Breast epithelium (tissue), 4 donors: ENCODE results near the gene HDGF. TPM values are rescaled to one million over a fixed set of nuclear protein-coding genes. Genes with fewer than 3 reads are reported as not detected.

Experiments
- DNase-seq, 2 donors: peaks; one replicate each; pipeline ENCODE4 v3.0.0-alpha.2; 2019; ENCODE audit warnings: low spot score in 2 of 2
- H3K27ac ChIP-seq, 2 donors: fragments of 200-600 bp; sonication (generic) in 1 of 2; one replicate each; pipeline ENCODE4 v1.5.1; 2016 to 2019; ENCODE audit warnings: mild to moderate bottlenecking in 1 of 2
- H3K27me3 ChIP-seq, 2 donors: fragments of 200-600 bp; sonication (generic) in 1 of 2; one replicate each; pipeline versions ENCODE4 v1.5.1 to v1.6.0; 2017 to 2019; ENCODE audit warnings: control low read depth in 1 of 2, mild to moderate bottlenecking in 1 of 2
- H3K36me3 ChIP-seq: fragments of 200-600 bp; one replicate; pipeline ENCODE4 v1.5.1; 2019
- H3K4me1 ChIP-seq, 2 donors: fragments of 200-600 bp; sonication (generic); one replicate each; pipeline ENCODE4 v1.5.1; 2016 to 2019; ENCODE audit warnings: control low read depth in 1 of 2
- H3K4me3 ChIP-seq, 3 donors: fragments of 200-600 bp; sonication (generic); 1 replicate in 2 of 3; 2 replicates in 1 of 3; pipeline ENCODE4 v1.5.1; 2016 to 2019; ENCODE audit warnings: mild to moderate bottlenecking in 3 of 3, moderate library complexity in 2 of 3
- H3K9me3 ChIP-seq, 2 donors: fragments of 200-600 bp; sonication (generic) in 1 of 2; one replicate each; pipeline ENCODE4 v1.5.1; 2016 to 2019; ENCODE audit warnings: control low read depth in 1 of 2
- POLR2A ChIP-seq: fragments of 450-650 bp; IDR thresholded peaks from one replicate; pipeline ENCODE4 v1.6.1; 2016; ENCODE audit warnings: antibody characterized with exemption, mild to moderate bottlenecking, moderate library complexity
- POLR2AphosphoS5 ChIP-seq, 3 donors: sonication (generic); formaldehyde crosslinking; IDR thresholded peaks; one replicate each; pipeline ENCODE4 v1.6.1; 2017; ENCODE audit warnings: antibody characterized with exemption in 3 of 3
- intact Hi-C: fragments of 100-400 bp; cut with DNase I; formaldehyde crosslinking; loops from one replicate; pipeline ENCODE4 v1.15.1; 2023; ENCODE audit warnings: low total_unique reads
- total RNA-seq, 3 donors: library from RNA; depleted of rRNA; stranded (reverse); fragments of >200 nt; gene quantifications; one replicate each; pipeline ENCODE4 v1.1.0, GENCODE V29; 2016
- TF ChIP-seq, protein P1 (sequence below), 3 donors: fragments of 450-650 bp; IDR thresholded peaks; one replicate each; pipeline ENCODE4 v1.5.1; 2016 to 2017; ENCODE audit warnings: antibody characterized with exemption in 3 of 3, mild to moderate bottlenecking in 3 of 3, moderate library complexity in 3 of 3

HDGF gene
- 100 to 1,000 TPM; 133 to 178 (median 173) TPM for total RNA-seq

DNA sequence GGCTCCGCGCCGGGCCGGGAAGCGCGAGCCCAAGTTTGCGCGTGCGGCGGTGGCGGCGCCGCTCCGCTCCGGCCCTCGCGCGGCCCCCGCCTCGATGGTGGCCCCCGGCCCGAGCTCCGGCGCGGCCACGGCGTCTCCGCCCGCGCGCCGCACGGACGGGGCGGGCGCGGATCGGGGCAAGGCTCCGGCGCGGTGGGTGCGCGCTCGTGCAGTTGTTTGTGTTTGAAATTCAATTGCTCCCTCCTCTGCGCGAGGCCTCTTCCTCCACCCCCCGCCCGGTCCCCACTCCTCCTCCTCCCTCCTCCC lies at the start of gene HDGF:
TSS of gene HDGF (minus strand) at position 225 of the 306 bp plus-strand sequence. CDS start 246 bp downstream, outside the sequence.
- no peaks in the 10 kb centered on the region for H3K9me3 ChIP-seq
- no peak for DNase-seq
- peak within 1 kb of the TSS; percentile 87 to 98 (median 95) for H3K4me3 ChIP-seq
- no peaks in the 10 kb centered on the region for H3K27me3 ChIP-seq
- TF ChIP-seq, protein P1, sequence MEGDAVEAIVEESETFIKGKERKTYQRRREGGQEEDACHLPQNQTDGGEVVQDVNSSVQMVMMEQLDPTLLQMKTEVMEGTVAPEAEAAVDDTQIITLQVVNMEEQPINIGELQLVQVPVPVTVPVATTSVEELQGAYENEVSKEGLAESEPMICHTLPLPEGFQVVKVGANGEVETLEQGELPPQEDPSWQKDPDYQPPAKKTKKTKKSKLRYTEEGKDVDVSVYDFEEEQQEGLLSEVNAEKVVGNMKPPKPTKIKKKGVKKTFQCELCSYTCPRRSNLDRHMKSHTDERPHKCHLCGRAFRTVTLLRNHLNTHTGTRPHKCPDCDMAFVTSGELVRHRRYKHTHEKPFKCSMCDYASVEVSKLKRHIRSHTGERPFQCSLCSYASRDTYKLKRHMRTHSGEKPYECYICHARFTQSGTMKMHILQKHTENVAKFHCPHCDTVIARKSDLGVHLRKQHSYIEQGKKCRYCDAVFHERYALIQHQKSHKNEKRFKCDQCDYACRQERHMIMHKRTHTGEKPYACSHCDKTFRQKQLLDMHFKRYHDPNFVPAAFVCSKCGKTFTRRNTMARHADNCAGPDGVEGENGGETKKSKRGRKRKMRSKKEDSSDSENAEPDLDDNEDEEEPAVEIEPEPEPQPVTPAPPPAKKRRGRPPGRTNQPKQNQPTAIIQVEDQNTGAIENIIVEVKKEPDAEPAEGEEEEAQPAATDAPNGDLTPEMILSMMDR (IDR thresholded peaks at IDR 0.05): no peak
- TF ChIP-seq POLR2A (no peak), POLR2AphosphoS5 (IDR thresholded peaks at IDR 0.05) (no peak)
- peaks cover 8 to 29% of the 10 kb centered on the region in 2 donors for H3K4me1 ChIP-seq
- no peaks in the 10 kb centered on the region for H3K36me3 ChIP-seq
- peak within 1 kb of the TSS; percentile 100 for H3K27ac ChIP-seq
- intact Hi-C loops: no loop called here

DNA sequence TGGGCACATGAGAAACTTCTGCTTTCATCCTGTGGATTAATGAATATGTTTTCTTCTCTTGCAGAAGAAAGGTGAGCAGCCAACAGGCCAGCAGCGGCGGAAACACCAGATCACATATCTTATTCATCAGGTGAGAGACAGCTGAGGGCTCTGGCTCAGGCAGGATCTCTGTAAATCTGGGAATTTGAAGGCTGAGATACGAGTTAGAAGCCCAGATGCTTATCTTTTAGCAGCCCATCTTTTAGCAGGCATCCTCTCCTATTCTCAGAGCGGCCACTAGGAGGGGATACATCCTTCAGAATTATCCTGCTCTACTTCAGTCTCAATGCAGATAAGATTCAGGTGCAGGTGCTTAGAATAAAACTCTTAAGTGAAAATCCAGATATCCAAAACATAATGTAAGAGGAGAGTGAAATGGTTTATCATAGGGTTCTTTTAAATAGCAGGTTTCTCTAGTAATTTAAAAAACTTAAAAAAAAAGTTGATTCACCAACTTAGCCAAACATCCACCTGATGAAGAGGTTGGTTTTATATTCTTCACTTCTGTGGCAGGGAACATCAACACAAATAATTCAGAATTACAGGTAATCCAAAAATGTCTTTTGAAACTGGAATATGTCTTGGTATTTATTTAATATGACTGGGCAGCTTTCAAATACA lies 45.9 kb upstream of the HDGF start:
- DNase-seq: no peak
- intact Hi-C loops: no loop called here
- TF ChIP-seq POLR2A (no peak), POLR2AphosphoS5 (IDR thresholded peaks at IDR 0.05) (no peak)
- TF ChIP-seq, protein P1 (IDR thresholded peaks at IDR 0.05): peak; percentile 17 to 47 (median 40)
- no peaks in the 10 kb centered on the region for H3K4me1 ChIP-seq
- H3K9me3 ChIP-seq: no peaks in the 10 kb centered on the region
- H3K27me3 ChIP-seq: no peaks in the 10 kb centered on the region
- no peak overlapping the region for H3K4me3 ChIP-seq
- no peak overlapping the region for H3K27ac ChIP-seq
- H3K36me3 ChIP-seq: no peaks in the 10 kb centered on the region

DNA sequence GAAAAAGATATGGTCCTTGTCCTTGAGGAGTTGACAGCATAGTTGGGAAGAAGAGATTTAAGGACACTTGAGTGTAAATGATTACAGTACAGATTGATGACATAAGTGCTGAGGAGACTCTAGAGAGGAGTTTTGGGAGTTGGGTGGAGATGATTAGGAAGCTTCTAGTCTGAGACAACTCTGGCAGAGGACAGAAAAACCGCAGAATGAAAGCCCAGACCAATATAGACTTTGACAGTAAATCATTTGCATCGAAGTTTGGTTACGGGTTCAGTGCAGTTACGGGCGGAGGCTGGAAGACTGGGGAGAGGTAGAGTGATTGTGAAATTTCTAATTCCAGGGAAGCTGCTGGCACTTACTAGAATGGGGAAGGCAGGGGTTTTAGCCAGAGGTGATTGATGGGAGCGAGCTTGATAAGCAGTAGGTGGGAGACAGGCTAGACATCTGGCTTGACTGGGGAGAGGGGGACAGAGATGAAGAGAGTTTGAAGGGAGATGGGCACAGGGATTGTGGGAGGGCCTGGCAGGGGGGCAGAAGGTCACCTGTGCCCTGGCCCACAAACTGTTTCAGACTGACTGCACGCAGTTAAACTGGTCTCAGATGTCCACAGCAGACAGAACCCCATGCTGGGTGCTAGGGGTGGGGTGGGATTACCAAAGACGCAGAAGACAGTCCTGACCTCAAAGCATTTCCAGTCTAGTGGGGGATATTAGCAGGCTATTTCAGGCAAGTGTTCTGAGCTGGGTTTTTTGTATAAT lies 45.0 kb upstream of the HDGF start:
- intact Hi-C loops: no loop called here
- TF ChIP-seq POLR2A (no peak), POLR2AphosphoS5 (IDR thresholded peaks at IDR 0.05) (no peak)
- TF ChIP-seq, protein P1 (IDR thresholded peaks at IDR 0.05): no peak
- H3K36me3 ChIP-seq: no peaks in the 10 kb centered on the region

DNA sequence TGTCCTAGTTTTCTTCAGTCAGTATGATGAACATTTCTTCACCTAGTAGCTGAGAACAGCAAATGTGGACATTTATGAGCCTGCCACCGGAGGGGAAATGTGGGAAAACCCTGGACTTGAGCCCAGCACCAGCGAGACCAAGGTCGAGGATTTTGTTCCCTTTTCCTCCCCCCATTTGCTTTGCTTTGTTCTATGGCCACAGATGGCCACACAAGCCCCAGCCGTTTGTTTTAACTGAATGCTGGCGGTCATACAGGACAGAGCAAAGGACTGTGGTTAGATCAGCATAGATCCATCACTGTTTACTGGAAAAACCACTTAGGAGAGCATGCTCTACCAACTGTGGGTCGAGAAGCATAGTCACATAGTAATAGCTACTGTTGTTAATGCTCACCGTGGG lies 44.3 kb upstream of the HDGF start:
- Histone ChIP-seq H3K27ac (no peak overlapping the region), H3K4me3 (no peak overlapping the region), H3K36me3 (no peaks in the 10 kb centered on the region), H3K9me3 (no peaks in the 10 kb centered on the region), H3K27me3 (no peaks in the 10 kb centered on the region), H3K4me1 (no peaks in the 10 kb centered on the region)
- TF ChIP-seq, protein P1 (IDR thresholded peaks at IDR 0.05): no peak
- TF ChIP-seq POLR2A (no peak), POLR2AphosphoS5 (IDR thresholded peaks at IDR 0.05) (no peak)
- intact Hi-C loops: no loop called here
- DNase-seq: no peak

More for the DNA sequence above, 45.0 kb upstream of the HDGF start:
- Histone ChIP-seq H3K27me3 (no peaks in the 10 kb centered on the region), H3K4me1 (no peaks in the 10 kb centered on the region), H3K27ac (no peak overlapping the region), H3K9me3 (no peaks in the 10 kb centered on the region), H3K4me3 (no peak overlapping the region)
- DNase-seq: no peak

DNA sequence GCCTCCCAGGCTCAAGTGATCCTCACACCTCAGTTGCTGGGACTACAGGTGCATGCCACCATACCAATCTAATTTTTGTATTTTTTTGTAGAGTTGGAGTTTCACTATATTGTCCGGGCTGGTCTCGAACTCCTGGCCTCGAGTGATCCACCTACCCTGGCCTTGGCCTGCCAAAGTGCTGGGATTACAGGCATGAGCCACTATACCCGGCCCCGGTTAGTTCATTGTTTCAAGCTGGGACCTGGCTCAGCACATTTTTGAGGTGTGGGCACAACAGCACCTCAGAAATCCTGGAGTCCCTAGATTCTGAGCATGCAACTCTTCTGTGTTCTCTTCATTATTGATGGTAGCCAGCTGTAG lies 43.9 kb upstream of the HDGF start:
- Histone ChIP-seq H3K36me3 (no peaks in the 10 kb centered on the region), H3K4me1 (no peaks in the 10 kb centered on the region), H3K9me3 (no peaks in the 10 kb centered on the region), H3K27me3 (no peaks in the 10 kb centered on the region), H3K27ac (no peak overlapping the region), H3K4me3 (no peak overlapping the region)
- intact Hi-C loops: no loop called here
- TF ChIP-seq, protein P1 (IDR thresholded peaks at IDR 0.05): no peak
- TF ChIP-seq POLR2AphosphoS5 (IDR thresholded peaks at IDR 0.05) (no peak), POLR2A (no peak)
- no peak for DNase-seq
